Kidney epithelial cell (primary cell): ENCODE measurements around the gene LRCH1. TPM values are rescaled to one million over a fixed set of nuclear protein-coding genes. Genes with fewer than 3 reads are reported as not detected.

ENCODE experiments used
- DNase-seq: peaks from one replicate; pipeline ENCODE4 v3.0.0-alpha.2; 2010; ENCODE audit warnings: low read depth
- H3K27me3 ChIP-seq: 2 replicates; pipeline ENCODE4 v1.6.0; 2011; ENCODE audit warnings: low read length; ENCODE audit not compliant: control insufficient read depth, insufficient read depth
- H3K36me3 ChIP-seq: 2 replicates; pipeline ENCODE4 v1.5.1; 2011; ENCODE audit warnings: low read length; ENCODE audit not compliant: control insufficient read depth, insufficient read depth
- H3K4me3 ChIP-seq: 2 replicates; pipeline ENCODE4 v1.5.1; 2011; ENCODE audit warnings: low read depth, mild to moderate bottlenecking, control low read depth, low read length
- CTCF ChIP-seq: IDR thresholded peaks from 2 replicates; pipeline ENCODE4 v1.5.1; 2011; ENCODE audit warnings: mild to moderate bottlenecking, moderate library complexity, low read length, control low read depth, inconsistent platforms; ENCODE audit not compliant: insufficient read depth, poor library complexity, severe bottlenecking
- total RNA-seq: library from RNA; depleted of rRNA; stranded (reverse); fragments of >200 nt; gene quantifications from 2 replicates; pipeline ENCODE4 v1.2.3, GENCODE V29; 2015

Gene LRCH1
- total RNA-seq, 1 donor from 2014 or later: 14.0 TPM

- no peak for DNase-seq
- Histone ChIP-seq H3K27me3 (no peaks in the 10 kb centered on the region), H3K4me3 (no peak overlapping the region), H3K36me3 (no peaks in the 10 kb centered on the region)
- no peak for TF ChIP-seq CTCF
These were observed 6.4 kb downstream of the LRCH1 start for GRCh38 chr13:46559272-46559805.

- DNase-seq: no peak
- H3K27me3 ChIP-seq: no peaks in the 10 kb centered on the region
- no peak for TF ChIP-seq CTCF
- no peak overlapping the region for H3K4me3 ChIP-seq
- H3K36me3 ChIP-seq: no peaks in the 10 kb centered on the region
These were observed 7.8 kb downstream of the LRCH1 start for GRCh38 chr13:46560778-46561177.

- Histone ChIP-seq H3K4me3 (no peak overlapping the region), H3K36me3 (no peaks in the 10 kb centered on the region), H3K27me3 (no peaks in the 10 kb centered on the region)
- no peak for DNase-seq
- TF ChIP-seq CTCF: no peak
These were observed 8.3 kb downstream of the LRCH1 start for GRCh38 chr13:46561286-46561685.

- DNase-seq: no peak
- Histone ChIP-seq H3K4me3 (no peak overlapping the region), H3K36me3 (no peaks in the 10 kb centered on the region), H3K27me3 (no peaks in the 10 kb centered on the region)
- no peak for TF ChIP-seq CTCF
These were observed 8.7 kb downstream of the LRCH1 start for GRCh38 chr13:46561691-46562090.

- DNase-seq: no peak
- H3K27me3 ChIP-seq: no peaks in the 10 kb centered on the region
- no peaks in the 10 kb centered on the region for H3K36me3 ChIP-seq
- no peak for TF ChIP-seq CTCF
- no peak overlapping the region for H3K4me3 ChIP-seq
These were observed 9.2 kb downstream of the LRCH1 start for GRCh38 chr13:46562152-46562551.

- Histone ChIP-seq H3K27me3 (no peaks in the 10 kb centered on the region), H3K36me3 (no peaks in the 10 kb centered on the region), H3K4me3 (no peak overlapping the region)
- DNase-seq: no peak
- no peak for TF ChIP-seq CTCF
These were observed 9.6 kb downstream of the LRCH1 start for GRCh38 chr13:46562581-46562980.
